Left ventricle myocardium superior (tissue), 1 donor: Measurements from ENCODE around the gene FGF9. TPM values are rescaled to one million over a fixed set of nuclear protein-coding genes. Genes with fewer than 3 reads are reported as not detected.

Source experiments
- ATAC-seq: fragments of 200-7000 bp; cut with Tn5 transposase; one replicate; pipeline ENCODE4 v1.9.1; 2020; ENCODE audit warnings: mild to moderate bottlenecking, moderate library complexity
- DNase-seq: peaks from one replicate; pipeline ENCODE4 v3.0.0-alpha.2; 2020
- intact Hi-C: fragments of 100-400 bp; cut with micrococcal nuclease; formaldehyde crosslinking; loops from one replicate; pipeline ENCODE4 v1.11.0; 2022
- total RNA-seq: library from RNA; stranded (reverse); fragmentation: NEBNext Ultra II Directional; extraction: Animal tissue kit (Norgen Biotek cat#: 25700); gene quantifications from one replicate; pipeline ENCODE4 v1.2.1, GENCODE V29; 2021
- donor health status: DM: no; HTN: yes; CAD: no; lungs with severe emphysema.

FGF9 gene
- total RNA-seq, 1 donor from 2014 or later = 12.1 TPM

GRCh38 chr13:21698817-21699679 lies 28.2 kb downstream of the FGF9 start:
- intact Hi-C loops = no loop called here
- ATAC-seq = peak; percentile 19
- DNase-seq = no peak

- ATAC-seq = no peak
Measured at GRCh38 chr13:21701460-21701859, 30.6 kb downstream of the FGF9 start.

GRCh38 chr13:21703846-21704245 lies 33.0 kb downstream of the FGF9 start:
- DNase-seq (no peak), ATAC-seq (no peak)
- intact Hi-C loops = no loop called here

More at GRCh38 chr13:21701460-21701859, 30.6 kb downstream of the FGF9 start:
- no peak for DNase-seq
- intact Hi-C loops = no loop called here

- DNase-seq = no peak
- intact Hi-C loops = no loop called here
- ATAC-seq = no peak
Measured at GRCh38 chr13:21707586-21707985, 36.7 kb downstream of the FGF9 start.

- DNase-seq (no peak), ATAC-seq (no peak)
- intact Hi-C loops = no loop called here
Measured at GRCh38 chr13:21709697-21710096, 38.8 kb downstream of the FGF9 start.

- DNase-seq = no peak
- ATAC-seq = no peak
- intact Hi-C loops = no loop called here
Measured at GRCh38 chr13:21710163-21710562, 39.3 kb downstream of the FGF9 start.

- ATAC-seq = no peak
- DNase-seq = no peak
- intact Hi-C loops = no loop called here
Measured at GRCh38 chr13:21717817-21718216, 46.9 kb downstream of the FGF9 start.

GRCh38 chr13:21719463-21719862 lies 48.6 kb downstream of the FGF9 start:
- intact Hi-C loops = no loop called here
- DNase-seq (no peak), ATAC-seq (no peak)

- no peak for DNase-seq
- intact Hi-C loops = no loop called here
- no peak for ATAC-seq
Measured at GRCh38 chr13:21723807-21724505, 53.1 kb downstream of the FGF9 start.

GRCh38 chr13:21730186-21730880 lies 59.5 kb downstream of the FGF9 start:
- intact Hi-C loops = no loop called here
- ATAC-seq (no peak), DNase-seq (no peak)

GRCh38 chr13:21733475-21734263 lies 62.8 kb downstream of the FGF9 start:
- DNase-seq (no peak), ATAC-seq (no peak)
- intact Hi-C loops = no loop called here

GRCh38 chr13:21734961-21735360 lies 64.1 kb downstream of the FGF9 start:
- ATAC-seq (no peak), DNase-seq (no peak)
- intact Hi-C loops = no loop called here

- intact Hi-C loops = no loop called here
- DNase-seq (peak; percentile 63), ATAC-seq (peak; percentile 96)
Measured at GRCh38 chr13:21735701-21736401, 65.0 kb downstream of the FGF9 start.

- intact Hi-C loops = no loop called here
- DNase-seq (no peak), ATAC-seq (no peak)
Measured at GRCh38 chr13:21736926-21737325, 66.1 kb downstream of the FGF9 start.

GRCh38 chr13:21738630-21739029 lies 67.8 kb downstream of the FGF9 start:
- intact Hi-C loops = no loop called here
- ATAC-seq (no peak), DNase-seq (no peak)

- DNase-seq = no peak
- no peak for ATAC-seq
- intact Hi-C loops = no loop called here
Measured at GRCh38 chr13:21739771-21740170, 68.9 kb downstream of the FGF9 start.

- intact Hi-C loops = no loop called here
- no peak for ATAC-seq
- DNase-seq = no peak
Measured at GRCh38 chr13:21741396-21741979, 70.6 kb downstream of the FGF9 start.

- DNase-seq = no peak
- intact Hi-C loops = no loop called here
- no peak for ATAC-seq
Measured at GRCh38 chr13:21742096-21742495, 71.2 kb downstream of the FGF9 start.
